ENCODE results near the gene MID1.

MID1 gene

GRCh38 chrX:10533696-10534365 is 86.6 kb downstream of the MID1 start:
- Histone ChIP-seq H3F3A (ENCODE audit: low read depth) (no peaks in the 10 kb centered on the region), H3K4me3 (ENCODE audit: low read length, poor library complexity, severe bottlenecking) (no peak overlapping the region), H3K79me2 (ENCODE audit: insufficient read depth, low read length) (no peaks in the 10 kb centered on the region), H3K4me1 (ENCODE audit: insufficient read depth, low read length, poor library complexity, severe bottlenecking) (no peaks in the 10 kb centered on the region), H3K9ac (ENCODE audit: low read depth, low read length, poor library complexity, severe bottlenecking) (no peak overlapping the region), H4K20me1 (ENCODE audit: insufficient read depth, low read length, poor library complexity, severe bottlenecking) (no peaks in the 10 kb centered on the region), H3K9me2 (replicated peaks; ENCODE audit: low read depth, low read length) (no peaks in the 10 kb centered on the region), H3K36me3 (ENCODE audit: insufficient read depth, low read length) (no peaks in the 10 kb centered on the region), H2AFZ (ENCODE audit: low read length) (no peak overlapping the region), H3K4me2 (ENCODE audit: low read depth, low read length, poor library complexity, severe bottlenecking) (no peak overlapping the region), H3K9me3 (ENCODE audit: insufficient read depth, low read depth, low read length) (no peaks in the 10 kb centered on the region), H3K27me3 (ENCODE audit: insufficient read depth, low read length, poor library complexity, severe bottlenecking) (no peaks in the 10 kb centered on the region)
- TF ChIP-seq CTCF (conservative IDR thresholded peaks at IDR 0.05; ENCODE audit: low read length) = no peak
- no peak for TF ChIP-seq EZH2phosphoT487 (IDR thresholded peaks at IDR 0.05; ENCODE audit: borderline replicate concordance)

- H3K36me3 ChIP-seq (ENCODE audit: insufficient read depth, low read length) = no peaks in the 10 kb centered on the region
- H3K9ac ChIP-seq (ENCODE audit: low read depth, low read length, poor library complexity, severe bottlenecking) = no peak overlapping the region
- H3K9me3 ChIP-seq (ENCODE audit: insufficient read depth, low read depth, low read length) = no peaks in the 10 kb centered on the region
- no peaks in the 10 kb centered on the region for H3K79me2 ChIP-seq (ENCODE audit: insufficient read depth, low read length)
- no peak overlapping the region for H2AFZ ChIP-seq (ENCODE audit: low read length)
- no peaks in the 10 kb centered on the region for H4K20me1 ChIP-seq (ENCODE audit: insufficient read depth, low read length, poor library complexity, severe bottlenecking)
- no peaks in the 10 kb centered on the region for H3K4me1 ChIP-seq (ENCODE audit: insufficient read depth, low read length, poor library complexity, severe bottlenecking)
- TF ChIP-seq CTCF (conservative IDR thresholded peaks at IDR 0.05; ENCODE audit: low read length) = no peak
- no peak for TF ChIP-seq EZH2phosphoT487 (IDR thresholded peaks at IDR 0.05; ENCODE audit: borderline replicate concordance)
- no peak overlapping the region for H3K4me3 ChIP-seq (ENCODE audit: low read length, poor library complexity, severe bottlenecking)
- H3K9me2 ChIP-seq (replicated peaks; ENCODE audit: low read depth, low read length) = no peaks in the 10 kb centered on the region
- H3K27me3 ChIP-seq (ENCODE audit: insufficient read depth, low read length, poor library complexity, severe bottlenecking) = no peaks in the 10 kb centered on the region
- H3F3A ChIP-seq (ENCODE audit: low read depth) = no peaks in the 10 kb centered on the region
- no peak overlapping the region for H3K4me2 ChIP-seq (ENCODE audit: low read depth, low read length, poor library complexity, severe bottlenecking)
These were observed 88.5 kb downstream of the MID1 start for GRCh38 chrX:10531927-10532326.

- H3K79me2 ChIP-seq (ENCODE audit: insufficient read depth, low read length) = no peaks in the 10 kb centered on the region
- H3K36me3 ChIP-seq (ENCODE audit: insufficient read depth, low read length) = no peaks in the 10 kb centered on the region
- H3K9ac ChIP-seq (ENCODE audit: low read depth, low read length, poor library complexity, severe bottlenecking) = no peak overlapping the region
- TF ChIP-seq CTCF (conservative IDR thresholded peaks at IDR 0.05; ENCODE audit: low read length) (no peak), EZH2phosphoT487 (IDR thresholded peaks at IDR 0.05; ENCODE audit: borderline replicate concordance) (no peak)
- no peak overlapping the region for H3K4me2 ChIP-seq (ENCODE audit: low read depth, low read length, poor library complexity, severe bottlenecking)
- H3K4me3 ChIP-seq (ENCODE audit: low read length, poor library complexity, severe bottlenecking) = no peak overlapping the region
- H3K9me3 ChIP-seq (ENCODE audit: insufficient read depth, low read depth, low read length) = no peaks in the 10 kb centered on the region
- H3F3A ChIP-seq (ENCODE audit: low read depth) = no peaks in the 10 kb centered on the region
- H3K27me3 ChIP-seq (ENCODE audit: insufficient read depth, low read length, poor library complexity, severe bottlenecking) = no peaks in the 10 kb centered on the region
- no peaks in the 10 kb centered on the region for H4K20me1 ChIP-seq (ENCODE audit: insufficient read depth, low read length, poor library complexity, severe bottlenecking)
- no peaks in the 10 kb centered on the region for H3K9me2 ChIP-seq (replicated peaks; ENCODE audit: low read depth, low read length)
- H3K4me1 ChIP-seq (ENCODE audit: insufficient read depth, low read length, poor library complexity, severe bottlenecking) = no peaks in the 10 kb centered on the region
- H2AFZ ChIP-seq (ENCODE audit: low read length) = no peak overlapping the region
These were observed 91.0 kb downstream of the MID1 start for GRCh38 chrX:10529344-10529743.
